ENCODE data around the gene KRT2. TPM values are rescaled to one million over a fixed set of nuclear protein-coding genes. Genes with fewer than 3 reads are reported as not detected.

Gene KRT2
- total RNA-seq, 1 experiment from 2014 or later = not detected

DNA sequence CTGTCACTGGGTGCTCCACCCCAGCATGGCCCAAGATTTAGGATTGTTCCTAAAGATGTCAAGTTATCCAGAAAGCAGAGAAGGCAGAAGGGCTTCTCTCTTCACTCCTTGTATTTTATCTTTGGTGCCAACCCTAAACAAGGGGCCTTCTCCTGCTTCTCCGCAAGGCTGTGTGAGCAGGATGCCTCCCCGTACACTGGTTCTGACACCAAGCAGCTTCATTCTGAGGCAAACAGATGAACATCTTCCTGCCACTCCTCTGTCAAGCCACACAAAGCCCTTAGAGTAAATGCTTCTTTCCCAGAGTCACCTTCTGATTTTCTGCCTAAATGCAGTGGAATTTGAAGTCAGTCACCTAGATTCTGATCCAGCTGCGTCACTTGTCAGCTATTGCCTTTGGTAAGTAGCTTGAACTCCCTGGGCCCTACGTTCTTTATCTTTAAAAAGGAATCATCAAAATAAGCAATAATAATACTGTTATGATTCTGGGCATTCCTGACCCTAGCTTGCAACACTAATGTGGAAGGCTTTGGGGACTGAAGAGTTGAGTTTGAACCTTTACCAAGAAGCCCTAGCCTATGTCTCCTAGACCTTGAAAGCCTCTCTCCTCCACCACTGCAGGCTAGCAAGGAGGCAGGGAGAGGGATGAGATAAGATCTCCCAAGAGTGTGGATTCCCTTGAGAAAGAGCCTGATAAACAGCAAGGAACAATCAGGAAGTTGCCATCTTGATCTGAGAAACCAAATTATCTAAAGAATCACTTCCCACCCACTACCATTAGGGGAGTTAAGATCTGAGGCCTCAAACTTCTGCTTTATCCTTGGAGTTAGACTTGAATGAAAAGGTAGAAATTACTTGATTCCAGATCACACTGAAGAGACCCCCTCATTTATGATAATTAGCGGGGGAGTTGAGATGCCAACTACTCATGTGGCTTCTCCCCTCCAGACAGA is 39.3 kb downstream of the KRT2 start:
- peaks cover 69% of the 10 kb centered on the region for H3K27me3 Mint-ChIP-seq (ENCODE audit: insufficient read depth, unreplicated experiment)
- no TSS peak for BruUV-seq (replicated peaks)

DNA sequence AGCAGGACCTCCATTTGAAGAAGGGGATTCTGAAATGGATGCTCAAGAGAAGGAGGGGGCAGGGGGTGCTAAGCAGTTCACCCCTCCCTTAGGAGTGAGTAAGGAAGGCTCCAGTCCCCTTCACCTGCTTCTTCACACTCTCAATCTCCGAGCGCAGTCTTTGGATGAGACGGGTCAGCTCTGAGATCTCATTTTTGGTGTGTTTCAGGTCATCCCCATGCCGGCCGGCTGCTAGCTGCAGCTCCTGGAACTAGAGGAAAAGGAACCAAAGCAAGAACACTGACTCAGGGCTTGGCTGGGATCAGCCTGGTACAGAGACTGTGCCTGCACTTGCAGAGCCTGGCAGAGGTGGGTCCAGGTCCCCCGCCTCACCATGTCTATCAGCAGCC is 40.9 kb downstream of the KRT2 start:
- POLR2A ChIA-PET = interaction anchor here (0.6 kb wide), 1 partner anchor 20 kb away, joined by 3 read pairs; no protein-coding TSS in a partner anchor

More for the DNA sequence above, 39.3 kb downstream of the KRT2 start:
- CTCF ChIA-PET = interaction anchor here (0.6 to 1.0 kb wide), 2 partner anchors 253 to 338 kb away, joined by 3 read pairs; partner anchors contain the start of gene KRT86
- Mint-ChIP-seq H3K27ac (ENCODE audit: low read depth, unreplicated experiment) (no peak overlapping the region), H3K4me1 (ENCODE audit: insufficient read depth, unreplicated experiment) (no peaks in the 10 kb centered on the region), H3K9me3 (ENCODE audit: unreplicated experiment) (no peaks in the 10 kb centered on the region), H3K4me3 (ENCODE audit: unreplicated experiment) (no peak overlapping the region), H3K36me3 (ENCODE audit: insufficient read depth, unreplicated experiment) (no peaks in the 10 kb centered on the region)
- intact Hi-C loops (cut with micrococcal nuclease) = no loop called here
- TF ChIP-seq, protein P1, sequence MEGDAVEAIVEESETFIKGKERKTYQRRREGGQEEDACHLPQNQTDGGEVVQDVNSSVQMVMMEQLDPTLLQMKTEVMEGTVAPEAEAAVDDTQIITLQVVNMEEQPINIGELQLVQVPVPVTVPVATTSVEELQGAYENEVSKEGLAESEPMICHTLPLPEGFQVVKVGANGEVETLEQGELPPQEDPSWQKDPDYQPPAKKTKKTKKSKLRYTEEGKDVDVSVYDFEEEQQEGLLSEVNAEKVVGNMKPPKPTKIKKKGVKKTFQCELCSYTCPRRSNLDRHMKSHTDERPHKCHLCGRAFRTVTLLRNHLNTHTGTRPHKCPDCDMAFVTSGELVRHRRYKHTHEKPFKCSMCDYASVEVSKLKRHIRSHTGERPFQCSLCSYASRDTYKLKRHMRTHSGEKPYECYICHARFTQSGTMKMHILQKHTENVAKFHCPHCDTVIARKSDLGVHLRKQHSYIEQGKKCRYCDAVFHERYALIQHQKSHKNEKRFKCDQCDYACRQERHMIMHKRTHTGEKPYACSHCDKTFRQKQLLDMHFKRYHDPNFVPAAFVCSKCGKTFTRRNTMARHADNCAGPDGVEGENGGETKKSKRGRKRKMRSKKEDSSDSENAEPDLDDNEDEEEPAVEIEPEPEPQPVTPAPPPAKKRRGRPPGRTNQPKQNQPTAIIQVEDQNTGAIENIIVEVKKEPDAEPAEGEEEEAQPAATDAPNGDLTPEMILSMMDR (IDR thresholded peaks at IDR 0.05; ENCODE audit: unreplicated experiment) = no peak
- POLR2A ChIA-PET = interaction anchor here (0.7 kb wide), 1 partner anchor 18 kb away, joined by 3 read pairs; no protein-coding TSS in a partner anchor
- DNase-seq (ENCODE audit: unreplicated experiment) = no peak

DNA sequence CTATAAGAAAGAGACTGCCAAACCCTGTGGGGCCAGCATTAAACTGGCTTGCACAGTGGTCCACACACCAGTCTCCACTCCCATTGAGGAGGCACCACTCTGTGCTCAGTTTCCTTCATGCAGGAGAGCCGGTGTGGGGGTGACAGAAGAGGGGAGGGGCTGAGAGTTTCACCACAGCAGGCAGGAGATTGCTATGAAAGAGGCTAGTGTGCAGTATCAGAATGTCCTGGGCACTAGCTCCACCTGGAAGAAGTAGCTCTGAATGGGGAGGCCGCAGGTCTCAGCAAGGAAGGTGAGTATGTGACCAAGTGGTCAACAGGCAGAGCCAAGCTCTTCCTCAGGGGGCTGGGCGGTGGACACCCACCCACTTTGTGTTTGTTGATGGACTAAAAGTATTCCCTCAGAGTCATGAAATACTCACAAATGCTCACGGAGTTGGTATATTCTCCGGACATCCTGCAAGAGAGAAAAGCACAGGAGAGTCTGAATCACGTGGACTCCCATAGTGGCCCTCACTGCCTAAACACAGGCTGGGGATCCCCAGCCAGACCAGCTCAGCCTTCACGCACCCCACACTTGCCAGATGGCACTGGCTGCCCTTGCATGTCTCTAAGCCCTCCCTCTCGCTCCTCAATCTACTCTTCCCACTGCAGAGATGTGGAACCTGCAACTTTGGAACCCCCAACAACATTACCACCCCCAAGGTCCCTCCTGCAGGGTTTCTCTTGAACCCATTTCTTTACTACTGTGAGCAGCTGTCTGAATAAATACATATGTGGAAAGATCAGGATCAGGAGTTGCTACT is 43.0 kb downstream of the KRT2 start:
- Mint-ChIP-seq H3K27me3 (ENCODE audit: insufficient read depth, unreplicated experiment) (peaks cover 64% of the 10 kb centered on the region), H3K4me1 (ENCODE audit: insufficient read depth, unreplicated experiment) (no peaks in the 10 kb centered on the region), H3K36me3 (ENCODE audit: insufficient read depth, unreplicated experiment) (no peaks in the 10 kb centered on the region), H3K27ac (ENCODE audit: low read depth, unreplicated experiment) (no peak overlapping the region), H3K9me3 (ENCODE audit: unreplicated experiment) (no peaks in the 10 kb centered on the region), H3K4me3 (ENCODE audit: unreplicated experiment) (no peak overlapping the region)
- DNase-seq (ENCODE audit: unreplicated experiment) = no peak
- intact Hi-C loops (cut with micrococcal nuclease) = no loop called here
- TF ChIP-seq, protein P1 (IDR thresholded peaks at IDR 0.05; ENCODE audit: unreplicated experiment) = no peak
- ChIA-PET CTCF (interaction anchor here (0.5 to 1.1 kb wide), 3 partner anchors 64 to 331 kb away, joined by 3 read pairs; no protein-coding TSS in a partner anchor), POLR2A (interaction anchor here (0.8 kb wide), 1 partner anchor 112 kb away, joined by 3 read pairs; no protein-coding TSS in a partner anchor)
- no TSS peak for BruUV-seq (replicated peaks)

More for the DNA sequence above, 40.9 kb downstream of the KRT2 start:
- no TSS peak for BruUV-seq (replicated peaks)
- intact Hi-C loops (cut with micrococcal nuclease) = no loop called here
- peaks cover 63% of the 10 kb centered on the region for H3K27me3 Mint-ChIP-seq (ENCODE audit: insufficient read depth, unreplicated experiment)
- no peaks in the 10 kb centered on the region for H3K4me1 Mint-ChIP-seq (ENCODE audit: insufficient read depth, unreplicated experiment)
- H3K36me3 Mint-ChIP-seq (ENCODE audit: insufficient read depth, unreplicated experiment) = no peaks in the 10 kb centered on the region
- no peak overlapping the region for H3K4me3 Mint-ChIP-seq (ENCODE audit: unreplicated experiment)
- H3K27ac Mint-ChIP-seq (ENCODE audit: low read depth, unreplicated experiment) = no peak overlapping the region
- H3K9me3 Mint-ChIP-seq (ENCODE audit: unreplicated experiment) = no peaks in the 10 kb centered on the region
- DNase-seq (ENCODE audit: unreplicated experiment) = no peak
- CTCF ChIA-PET = interaction anchor here (0.7 kb wide), 1 partner anchor 183 kb away, joined by 3 read pairs; no protein-coding TSS in a partner anchor
- TF ChIP-seq, protein P1 (IDR thresholded peaks at IDR 0.05; ENCODE audit: unreplicated experiment) = no peak
